ENCODE results near the gene TUBB3. TPM values are rescaled to one million over a fixed set of nuclear protein-coding genes. Genes with fewer than 3 reads are reported as not detected.

Gene TUBB3
- total RNA-seq, 1 donor from 2014 or later: 26.4 TPM

- Mint-ChIP-seq H3K4me1 (no peaks in the 10 kb centered on the region), H3K4me3 (no peak overlapping the region), H3K27me3 (ENCODE audit: low read depth) (no peaks in the 10 kb centered on the region), H3K27ac (no peak overlapping the region), H3K36me3 (peaks cover 28% of the 10 kb centered on the region), H3K9me3 (no peaks in the 10 kb centered on the region)
- no peak for DNase-seq (ENCODE audit: low spot score in 2 of 2, unreplicated experiment in 2 of 2)
- TF ChIP-seq CTCF (IDR thresholded peaks at IDR 0.05; ENCODE audit: unreplicated experiment): no peak
Observed at GRCh38 chr16:89898201-89898967, 24.8 kb upstream of the TUBB3 start.

DNA sequence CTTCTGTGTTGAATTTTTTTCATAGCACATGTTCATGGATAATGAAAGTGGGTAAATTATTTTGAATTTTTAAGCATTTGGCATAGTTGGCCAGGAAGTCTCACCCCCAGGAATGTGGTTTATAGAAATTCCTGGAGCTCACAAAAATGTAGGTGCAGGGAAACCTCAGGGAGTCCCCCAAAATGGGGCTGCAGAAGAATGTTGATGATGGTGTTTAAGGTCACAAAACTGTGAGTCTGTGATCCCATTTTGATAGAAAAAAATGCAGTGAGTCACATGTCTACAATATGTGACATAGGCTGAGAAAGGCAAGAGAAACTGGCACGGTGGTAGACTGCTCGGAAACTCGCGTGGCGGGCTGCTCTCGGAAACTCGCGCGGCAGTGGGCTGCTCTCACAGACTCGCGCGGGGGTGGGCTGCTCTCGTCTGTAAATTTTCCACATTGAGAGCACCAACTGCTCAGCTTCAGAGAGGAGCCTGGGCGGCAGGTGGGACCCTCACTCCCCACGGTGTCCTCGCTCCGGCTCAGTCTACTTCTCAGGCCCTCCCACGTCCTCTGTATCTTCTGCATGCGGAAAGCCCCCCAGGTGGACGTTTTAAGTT lies 23.2 kb upstream of the TUBB3 start:
- Mint-ChIP-seq H3K36me3 (peaks cover 32% of the 10 kb centered on the region), H3K4me3 (no peak overlapping the region), H3K27ac (no peak overlapping the region), H3K9me3 (no peaks in the 10 kb centered on the region), H3K27me3 (ENCODE audit: low read depth) (no peaks in the 10 kb centered on the region), H3K4me1 (no peaks in the 10 kb centered on the region)
- DNase-seq (ENCODE audit: low spot score in 2 of 2, unreplicated experiment in 2 of 2): no peak
- no peak for TF ChIP-seq CTCF (IDR thresholded peaks at IDR 0.05; ENCODE audit: unreplicated experiment)

DNA sequence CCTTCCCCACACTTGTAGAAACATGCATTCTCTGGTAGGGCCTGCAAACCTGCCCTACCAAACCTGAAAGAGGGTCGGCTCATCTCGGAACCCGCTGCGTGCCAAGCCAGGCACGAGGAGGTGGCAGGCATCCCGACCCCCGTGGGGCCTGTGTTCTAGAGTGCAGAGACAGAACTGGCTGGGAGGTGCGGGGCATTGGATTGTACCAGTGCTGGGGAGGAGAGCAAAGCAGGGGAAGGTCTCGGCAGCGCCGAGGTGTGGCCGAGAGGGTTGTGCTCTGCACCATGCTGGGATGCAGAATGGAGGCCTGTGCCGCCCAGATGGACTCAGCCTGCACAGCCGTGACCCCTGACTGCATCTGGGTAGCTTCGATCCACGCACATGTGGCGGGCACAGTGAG lies 22.3 kb upstream of the TUBB3 start:
- DNase-seq (ENCODE audit: low spot score in 2 of 2, unreplicated experiment in 2 of 2): no peak
- Mint-ChIP-seq H3K27ac (no peak overlapping the region), H3K4me1 (no peaks in the 10 kb centered on the region), H3K27me3 (ENCODE audit: low read depth) (no peaks in the 10 kb centered on the region), H3K36me3 (peaks cover 36% of the 10 kb centered on the region), H3K9me3 (no peaks in the 10 kb centered on the region), H3K4me3 (no peak overlapping the region)
- no peak for TF ChIP-seq CTCF (IDR thresholded peaks at IDR 0.05; ENCODE audit: unreplicated experiment)

- H3K4me1 Mint-ChIP-seq: no peaks in the 10 kb centered on the region
- H3K4me3 Mint-ChIP-seq: no peak overlapping the region
- no peak for DNase-seq (ENCODE audit: low spot score in 2 of 2, unreplicated experiment in 2 of 2)
- no peaks in the 10 kb centered on the region for H3K27me3 Mint-ChIP-seq (ENCODE audit: low read depth)
- no peaks in the 10 kb centered on the region for H3K9me3 Mint-ChIP-seq
- no peak overlapping the region for H3K27ac Mint-ChIP-seq
- TF ChIP-seq CTCF (IDR thresholded peaks at IDR 0.05; ENCODE audit: unreplicated experiment): no peak
- peaks cover 45% of the 10 kb centered on the region for H3K36me3 Mint-ChIP-seq
Observed at GRCh38 chr16:89902980-89903379, 20.2 kb upstream of the TUBB3 start.

DNA sequence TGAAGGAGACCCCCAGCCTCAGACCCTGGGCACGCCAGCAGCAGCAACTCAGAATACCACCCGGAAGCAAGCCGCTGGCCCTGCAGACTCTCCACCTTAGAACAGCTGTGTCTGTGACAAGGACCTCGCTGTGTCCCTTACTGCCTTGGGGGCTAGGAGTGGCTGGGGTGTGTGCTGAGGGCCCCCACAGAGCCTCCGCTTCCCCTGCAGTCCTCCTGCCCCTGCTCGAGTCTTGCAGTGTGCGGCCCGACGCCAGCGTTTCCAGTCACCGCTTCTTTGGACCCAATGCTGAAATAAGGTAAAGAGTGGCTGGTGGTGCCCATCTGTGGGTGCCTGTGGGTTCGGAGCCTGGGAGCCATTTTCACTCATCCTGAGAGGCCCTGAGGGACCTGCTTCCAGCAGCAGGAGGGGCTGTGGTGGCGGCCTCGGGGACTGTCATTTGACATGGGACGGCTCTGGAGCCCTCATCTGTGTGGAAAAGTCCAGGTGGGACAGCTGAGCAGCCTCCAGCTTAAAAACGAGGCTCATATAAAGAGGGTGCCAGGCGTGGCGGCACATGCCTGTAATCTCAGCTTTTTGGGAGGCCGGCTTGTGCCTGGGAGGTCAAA lies 19.1 kb upstream of the TUBB3 start:
- H3K36me3 Mint-ChIP-seq: peaks cover 44% of the 10 kb centered on the region
- DNase-seq (ENCODE audit: low spot score in 2 of 2, unreplicated experiment in 2 of 2): no peak
- H3K4me1 Mint-ChIP-seq: no peaks in the 10 kb centered on the region
- no peaks in the 10 kb centered on the region for H3K9me3 Mint-ChIP-seq
- no peak overlapping the region for H3K4me3 Mint-ChIP-seq
- no peaks in the 10 kb centered on the region for H3K27me3 Mint-ChIP-seq (ENCODE audit: low read depth)
- TF ChIP-seq CTCF (IDR thresholded peaks at IDR 0.05; ENCODE audit: unreplicated experiment): no peak
- no peak overlapping the region for H3K27ac Mint-ChIP-seq

Measured in mesothelial cell of epicardium (in vitro differentiated cells).